Activated T-helper 1 cell treated with anti-CD3 and anti-CD28 coated beads, Interleukin-12 subunit alpha, Interleukin-12 subunit beta, Interleukin-2, Interleukin-4 antibody, amounts not matched to agents 30 ng/mL and 10 ng/mL and 1 ng/mL, durations not matched to agents 14 hours and 24 hours and 36 hours (primary cell): Measurements from ENCODE around the gene ST6GALNAC3. TPM values are rescaled to one million over a fixed set of nuclear protein-coding genes. Genes with fewer than 3 reads are reported as not detected.

Source experiments
- DNase-seq: peaks from one replicate; pipeline ENCODE4 v3.0.0; 2021; ENCODE audit warnings: low spot score
- H3K27ac Mint-ChIP-seq: one replicate; pipeline ENCODE4 v1.8.0; 2021; ENCODE audit warnings: mild to moderate bottlenecking, mixed read lengths
- H3K27me3 Mint-ChIP-seq: one replicate; pipeline ENCODE4 v1.8.0; 2022; ENCODE audit warnings: mild to moderate bottlenecking, moderate library complexity, mixed read lengths; ENCODE audit not compliant: insufficient read depth
- H3K36me3 Mint-ChIP-seq: one replicate; pipeline ENCODE4 v1.8.0; 2021; ENCODE audit warnings: low read depth, mixed read lengths
- H3K4me1 Mint-ChIP-seq: one replicate; pipeline ENCODE4 v1.8.0; 2021; ENCODE audit warnings: low read depth, mixed read lengths
- H3K4me3 Mint-ChIP-seq: one replicate; pipeline ENCODE4 v1.8.0; 2021; ENCODE audit warnings: mild to moderate bottlenecking, moderate library complexity, mixed read lengths
- H3K9me3 Mint-ChIP-seq: one replicate; pipeline ENCODE4 v1.8.0; 2021; ENCODE audit warnings: mixed read lengths
- intact Hi-C: fragments of 100-400 bp; cut with micrococcal nuclease; formaldehyde crosslinking; loops from one replicate; pipeline ENCODE4 v1.15.1; 2024
- total RNA-seq: library from RNA; stranded (reverse); gene quantifications from 2 replicates; pipeline ENCODE4 v1.2.3, GENCODE V29; 2022

Gene ST6GALNAC3
- total RNA-seq, 1 donor from 2014 or later, result not detected

GRCh38 chr1:76463278-76463677, 388.7 kb downstream of the ST6GALNAC3 start:
- intact Hi-C loops, result no loop called here
- no peaks in the 10 kb centered on the region for H3K4me1 Mint-ChIP-seq
- no peaks in the 10 kb centered on the region for H3K27me3 Mint-ChIP-seq

DNA sequence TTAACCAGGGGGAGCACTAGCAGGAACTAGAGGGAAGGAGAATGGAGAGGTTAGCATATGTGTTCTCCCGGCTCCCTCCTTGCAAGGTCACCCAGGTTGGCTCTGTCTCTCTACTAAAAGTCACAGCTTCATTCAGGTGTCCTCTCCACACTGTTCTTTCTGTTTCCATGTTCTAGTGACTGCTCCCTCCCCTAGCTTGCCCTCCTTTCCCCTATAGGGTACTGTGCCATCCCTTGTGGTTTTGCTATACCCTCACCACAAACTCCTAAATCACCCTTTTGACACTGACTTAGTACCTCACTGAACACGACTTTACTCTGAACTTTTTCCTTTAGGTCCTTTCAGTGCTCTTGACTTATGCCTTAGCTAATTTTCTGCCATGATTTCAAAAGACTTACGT, 389.3 kb downstream of the ST6GALNAC3 start:
- intact Hi-C loops, result no loop called here
- H3K4me3 Mint-ChIP-seq, result no peak overlapping the region
- H3K27me3 Mint-ChIP-seq, result peaks cover 2% of the 10 kb centered on the region
- H3K4me1 Mint-ChIP-seq, result no peaks in the 10 kb centered on the region
- no peak overlapping the region for H3K27ac Mint-ChIP-seq
- no peak for DNase-seq
- H3K36me3 Mint-ChIP-seq, result no peaks in the 10 kb centered on the region
- H3K9me3 Mint-ChIP-seq, result no peaks in the 10 kb centered on the region

More at GRCh38 chr1:76463278-76463677, 388.7 kb downstream of the ST6GALNAC3 start:
- Mint-ChIP-seq H3K36me3 (no peaks in the 10 kb centered on the region), H3K9me3 (no peaks in the 10 kb centered on the region), H3K4me3 (no peak overlapping the region), H3K27ac (no peak overlapping the region)
- no peak for DNase-seq

DNA sequence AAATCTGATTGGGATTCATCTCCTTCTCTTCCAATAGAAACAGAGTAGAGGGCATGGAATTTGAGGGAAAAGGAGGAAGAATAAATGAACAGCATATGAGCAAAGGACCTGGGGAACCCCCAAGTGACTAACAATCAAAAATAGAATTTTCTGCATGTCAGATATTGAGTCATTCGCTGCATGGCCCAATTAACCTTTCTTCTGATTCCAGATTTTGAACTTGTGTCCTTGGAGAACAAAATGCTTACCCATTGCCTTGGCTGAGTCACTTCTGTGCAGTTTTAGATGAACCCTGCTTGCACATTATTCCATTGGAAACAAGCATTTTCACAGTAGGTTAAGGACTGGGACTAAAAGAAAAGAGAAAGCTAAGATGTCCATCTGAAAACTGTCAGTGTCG, 390.5 kb downstream of the ST6GALNAC3 start:
- DNase-seq, result no peak
- intact Hi-C loops, result no loop called here
- H3K27ac Mint-ChIP-seq, result no peak overlapping the region
- no peaks in the 10 kb centered on the region for H3K9me3 Mint-ChIP-seq
- H3K4me3 Mint-ChIP-seq, result no peak overlapping the region
- H3K36me3 Mint-ChIP-seq, result no peaks in the 10 kb centered on the region
- H3K4me1 Mint-ChIP-seq, result no peaks in the 10 kb centered on the region
- H3K27me3 Mint-ChIP-seq, result peaks cover 4% of the 10 kb centered on the region

DNA sequence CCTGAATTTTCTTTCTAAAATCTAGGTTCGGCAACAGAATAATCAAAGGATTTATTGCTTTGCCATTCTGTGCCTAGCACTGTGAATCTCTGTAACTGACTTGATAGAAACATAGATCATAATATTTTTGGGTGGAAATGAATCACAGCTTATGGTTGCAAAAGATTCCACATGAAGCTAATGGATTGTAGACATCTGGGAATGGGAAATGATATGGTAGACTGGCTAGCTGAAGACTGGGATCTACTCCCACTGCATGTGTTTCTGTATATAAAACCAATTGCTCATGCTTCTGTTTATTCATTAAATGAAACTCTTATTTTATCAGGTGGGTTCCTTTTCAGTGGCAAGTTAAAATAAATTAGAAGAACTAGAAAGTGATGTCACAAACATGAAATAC, 395.6 kb downstream of the ST6GALNAC3 start:
- DNase-seq, result no peak
- H3K36me3 Mint-ChIP-seq, result no peaks in the 10 kb centered on the region
- no peaks in the 10 kb centered on the region for H3K4me1 Mint-ChIP-seq
- H3K27me3 Mint-ChIP-seq, result peaks cover 4% of the 10 kb centered on the region
- no peak overlapping the region for H3K4me3 Mint-ChIP-seq
- H3K9me3 Mint-ChIP-seq, result no peaks in the 10 kb centered on the region
- intact Hi-C loops, result no loop called here
- H3K27ac Mint-ChIP-seq, result no peak overlapping the region

- H3K36me3 Mint-ChIP-seq, result no peaks in the 10 kb centered on the region
- no peaks in the 10 kb centered on the region for H3K9me3 Mint-ChIP-seq
- no peak overlapping the region for H3K27ac Mint-ChIP-seq
- DNase-seq, result no peak
- H3K27me3 Mint-ChIP-seq, result peaks cover 4% of the 10 kb centered on the region
- H3K4me3 Mint-ChIP-seq, result no peak overlapping the region
- intact Hi-C loops, result no loop called here
- no peaks in the 10 kb centered on the region for H3K4me1 Mint-ChIP-seq
Measured at GRCh38 chr1:76471536-76471935, 397.0 kb downstream of the ST6GALNAC3 start.

DNA sequence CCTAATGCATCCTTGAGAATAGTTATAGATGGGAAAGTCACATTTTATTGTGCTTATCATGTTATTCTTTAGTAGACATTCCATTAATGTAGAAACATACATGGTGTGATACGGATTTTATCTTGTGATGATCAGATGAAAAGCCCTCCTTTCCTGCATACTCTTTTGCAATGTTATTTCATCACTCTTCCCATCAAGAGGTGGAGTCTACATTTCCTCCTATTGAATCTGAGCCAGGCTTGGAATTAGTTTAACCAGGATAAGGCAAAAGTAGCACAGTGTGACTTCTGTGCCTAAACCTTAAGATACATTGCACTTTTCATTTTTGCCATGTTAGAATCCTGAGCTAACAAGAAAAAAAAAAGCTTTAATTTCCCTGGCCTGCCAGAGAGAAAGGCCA, 399.0 kb downstream of the ST6GALNAC3 start:
- intact Hi-C loops, result no loop called here
- H3K9me3 Mint-ChIP-seq, result no peaks in the 10 kb centered on the region
- DNase-seq, result no peak
- H3K4me1 Mint-ChIP-seq, result no peaks in the 10 kb centered on the region
- no peak overlapping the region for H3K27ac Mint-ChIP-seq
- H3K27me3 Mint-ChIP-seq, result peaks cover 2% of the 10 kb centered on the region
- no peaks in the 10 kb centered on the region for H3K36me3 Mint-ChIP-seq
- H3K4me3 Mint-ChIP-seq, result no peak overlapping the region

DNA sequence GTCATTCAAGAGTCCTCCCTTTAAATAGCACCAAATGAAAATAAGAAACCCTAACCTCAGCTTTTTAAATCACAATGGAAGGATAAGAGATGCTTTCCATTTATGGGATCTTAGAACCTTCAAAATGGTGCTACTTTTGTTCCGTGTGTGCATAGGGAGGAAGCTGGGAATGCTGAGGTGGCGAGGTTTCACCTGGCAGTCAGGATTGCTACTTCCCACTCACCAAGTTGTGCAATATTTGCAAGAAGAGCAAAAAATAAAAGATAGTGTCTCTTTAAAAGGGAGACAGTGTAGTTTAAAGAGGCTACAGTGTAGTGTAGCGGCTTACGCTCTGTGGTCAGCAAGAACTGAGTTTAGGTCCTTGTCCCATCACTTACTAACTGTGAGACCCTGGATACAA, 400.4 kb downstream of the ST6GALNAC3 start:
- Mint-ChIP-seq H3K27ac (no peak overlapping the region), H3K9me3 (no peaks in the 10 kb centered on the region), H3K4me3 (no peak overlapping the region), H3K36me3 (no peaks in the 10 kb centered on the region), H3K27me3 (no peaks in the 10 kb centered on the region), H3K4me1 (no peaks in the 10 kb centered on the region)
- intact Hi-C loops, result no loop called here
- no peak for DNase-seq

DNA sequence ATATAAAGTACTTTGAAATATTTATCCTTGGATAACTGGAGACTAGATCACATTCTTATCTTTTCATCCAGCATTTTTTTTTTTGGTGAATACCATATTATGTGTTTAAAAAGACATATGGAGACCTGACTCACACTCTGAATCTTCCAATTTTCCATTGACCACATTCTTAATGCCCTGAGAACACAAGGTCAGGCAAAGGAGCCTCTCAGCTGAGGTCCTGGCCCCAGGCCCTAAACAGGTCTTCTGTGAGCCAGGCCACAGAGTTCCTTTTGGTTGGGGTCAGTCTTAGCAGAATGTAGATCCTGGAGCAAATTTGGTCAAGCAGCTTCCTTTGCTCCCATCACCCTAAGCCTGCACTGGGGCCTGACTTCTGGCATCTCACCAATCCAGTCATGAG, 402.6 kb downstream of the ST6GALNAC3 start:
- Mint-ChIP-seq H3K9me3 (no peaks in the 10 kb centered on the region), H3K4me1 (no peaks in the 10 kb centered on the region), H3K27me3 (no peaks in the 10 kb centered on the region), H3K4me3 (no peak overlapping the region), H3K36me3 (no peaks in the 10 kb centered on the region), H3K27ac (no peak overlapping the region)
- no peak for DNase-seq
- intact Hi-C loops, result no loop called here

- Mint-ChIP-seq H3K4me1 (no peaks in the 10 kb centered on the region), H3K36me3 (no peaks in the 10 kb centered on the region), H3K27me3 (no peaks in the 10 kb centered on the region), H3K9me3 (no peaks in the 10 kb centered on the region), H3K4me3 (no peak overlapping the region), H3K27ac (no peak overlapping the region)
- DNase-seq, result no peak
- intact Hi-C loops, result no loop called here
Measured at GRCh38 chr1:76480827-76481226, 406.3 kb downstream of the ST6GALNAC3 start.

DNA sequence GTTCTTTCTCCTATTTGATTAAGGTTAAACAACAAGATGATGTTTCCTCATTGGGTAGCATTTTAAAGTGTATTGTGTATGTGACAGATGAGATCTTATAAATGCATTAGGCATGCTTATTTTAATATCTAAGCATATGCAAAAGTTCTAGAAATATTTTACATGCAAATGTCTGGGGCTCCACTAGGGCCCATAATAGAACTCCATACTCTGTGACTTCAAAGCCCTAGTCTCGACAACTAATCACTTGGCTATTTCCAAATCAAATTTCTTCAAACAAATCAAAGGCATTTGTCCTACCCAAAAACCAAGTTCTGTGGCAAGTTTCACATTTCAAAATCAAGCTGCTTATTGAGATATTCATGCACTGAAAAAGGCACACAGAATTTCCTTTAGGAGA, 407.1 kb downstream of the ST6GALNAC3 start:
- H3K27ac Mint-ChIP-seq, result no peak overlapping the region
- H3K27me3 Mint-ChIP-seq, result no peaks in the 10 kb centered on the region
- DNase-seq, result no peak
- intact Hi-C loops, result no loop called here
- no peaks in the 10 kb centered on the region for H3K9me3 Mint-ChIP-seq
- no peaks in the 10 kb centered on the region for H3K36me3 Mint-ChIP-seq
- no peaks in the 10 kb centered on the region for H3K4me1 Mint-ChIP-seq
- H3K4me3 Mint-ChIP-seq, result no peak overlapping the region

DNA sequence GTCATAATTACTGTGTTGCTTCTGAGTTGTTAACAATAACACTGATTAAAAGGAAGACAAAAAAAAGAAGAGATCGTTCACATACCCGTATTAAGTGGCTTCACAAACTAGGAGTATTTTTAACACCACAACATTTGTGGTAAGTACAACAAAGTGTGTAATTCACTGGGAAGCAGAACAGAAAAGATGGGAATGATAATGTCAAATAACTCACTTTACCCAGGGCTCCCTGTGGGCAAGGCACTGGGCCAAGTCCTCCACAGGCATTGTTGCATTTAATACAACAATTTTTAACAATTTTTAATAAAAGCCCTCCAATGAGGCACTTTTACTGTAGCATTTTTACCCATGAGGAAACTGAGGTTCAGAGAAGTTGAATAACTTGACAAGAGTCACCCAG, 407.7 kb downstream of the ST6GALNAC3 start:
- Mint-ChIP-seq H3K36me3 (no peaks in the 10 kb centered on the region), H3K4me3 (no peak overlapping the region), H3K27ac (no peak overlapping the region), H3K27me3 (no peaks in the 10 kb centered on the region), H3K4me1 (no peaks in the 10 kb centered on the region), H3K9me3 (no peaks in the 10 kb centered on the region)
- intact Hi-C loops, result no loop called here
- DNase-seq, result no peak

DNA sequence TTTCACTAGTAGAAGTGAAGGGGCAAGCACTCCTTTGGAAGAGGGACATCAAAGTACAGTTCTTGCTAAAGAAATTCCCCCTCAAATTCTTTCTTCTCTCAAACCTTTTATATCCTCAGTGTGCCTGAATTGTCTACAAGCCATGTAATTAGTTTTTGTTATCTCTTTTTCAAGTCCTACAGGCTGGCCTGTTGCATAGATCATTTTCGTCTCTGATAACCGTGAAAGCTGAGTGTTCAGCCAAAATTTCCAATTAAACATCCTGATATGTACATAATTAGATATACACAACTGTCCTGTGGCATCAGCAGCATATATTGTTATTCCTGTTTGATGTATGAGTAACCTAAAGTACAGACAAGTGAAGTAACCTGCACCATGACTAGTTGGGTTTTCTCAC, 417.2 kb downstream of the ST6GALNAC3 start:
- no peaks in the 10 kb centered on the region for H3K27me3 Mint-ChIP-seq
- H3K4me1 Mint-ChIP-seq, result peaks cover 28% of the 10 kb centered on the region
- no peaks in the 10 kb centered on the region for H3K9me3 Mint-ChIP-seq
- no peak overlapping the region for H3K27ac Mint-ChIP-seq
- no peaks in the 10 kb centered on the region for H3K36me3 Mint-ChIP-seq
- no peak for DNase-seq
- intact Hi-C loops, result loop anchor here (10.0 kb wide), 3 partner anchors 197 to 337 kb away; no protein-coding TSS in a partner anchor
- H3K4me3 Mint-ChIP-seq, result no peak overlapping the region

GRCh38 chr1:76492752-76493430, 418.3 kb downstream of the ST6GALNAC3 start:
- Mint-ChIP-seq H3K9me3 (no peaks in the 10 kb centered on the region), H3K4me3 (no peak overlapping the region), H3K27me3 (no peaks in the 10 kb centered on the region), H3K4me1 (peaks cover 32% of the 10 kb centered on the region), H3K36me3 (no peaks in the 10 kb centered on the region), H3K27ac (no peak overlapping the region)
- DNase-seq, result no peak
- intact Hi-C loops, result loop anchor here (10.0 kb wide), 3 partner anchors 198 to 338 kb away; no protein-coding TSS in a partner anchor

- Mint-ChIP-seq H3K4me1 (peaks cover 35% of the 10 kb centered on the region), H3K4me3 (peak overlapping the region; percentile 20), H3K9me3 (no peaks in the 10 kb centered on the region), H3K36me3 (no peaks in the 10 kb centered on the region), H3K27ac (peak overlapping the region; percentile 60), H3K27me3 (peaks cover 1% of the 10 kb centered on the region)
- intact Hi-C loops, result loop anchor here (10.0 kb wide), 3 partner anchors 200 to 340 kb away; no protein-coding TSS in a partner anchor
- peak; percentile 1 for DNase-seq
Measured at GRCh38 chr1:76494807-76495206, 420.3 kb downstream of the ST6GALNAC3 start.
